A673 (cell line): ENCODE results near the gene DKKL1. TPM values are rescaled to one million over a fixed set of nuclear protein-coding genes. Genes with fewer than 3 reads are reported as not detected.

ENCODE experiments used
- Bru-seq: library from RNA; stranded (reverse); fragments of 400-500 nt; gene quantifications from one replicate; lab custom pipeline; 2021; lab: Mats Ljungman, UMichigan
- BruChase-seq, 2 experiments: library from RNA; stranded (reverse); fragments of 400-500 nt; gene quantifications; one replicate each; lab custom pipeline; 2021; lab: Mats Ljungman, UMichigan
- BruUV-seq: library from RNA; stranded (reverse); fragments of 400-500 nt; replicated peaks from 2 replicates; lab custom pipeline; 2021; lab: Mats Ljungman, UMichigan
- CTCF ChIA-PET: fragments of 300-600 bp; sonication (Branson Sonifier 250); formaldehyde crosslinking; loops from one replicate; lab custom pipeline; 2022; ENCODE audit warnings: antibody characterized with exemption; lab: Charles Lee
- POLR2A ChIA-PET: fragments of 300-600 bp; sonication (Branson Sonifier 250); formaldehyde crosslinking; loops from one replicate; lab custom pipeline; 2022; ENCODE audit warnings: antibody characterized with exemption; ENCODE audit not compliant: low non-redundant PET; lab: Charles Lee
- DNase-seq: peaks from one replicate; pipeline ENCODE4 v3.0.0-alpha.2; 2015; ENCODE audit warnings: low spot score
- H3K27ac ChIP-seq: fragments of 200-600 bp; sonication (generic); 2 replicates; pipeline ENCODE4 v1.5.1; 2016; ENCODE audit warnings: mixed run types, low read depth, mild to moderate bottlenecking, mixed read lengths, antibody characterized with exemption, low read length; ENCODE audit not compliant: poor library complexity, severe bottlenecking
- H3K27me3 ChIP-seq: fragments of 200-600 bp; sonication (generic); replicated peaks from 2 replicates; pipeline ENCODE4 v1.6.1; 2017; ENCODE audit warnings: mixed run types, low read depth, mild to moderate bottlenecking, mixed read lengths, antibody characterized with exemption, low read length; ENCODE audit not compliant: insufficient read depth, poor library complexity
- H3K36me3 ChIP-seq: fragments of 200-600 bp; sonication (generic); 2 replicates; pipeline ENCODE4 v1.6.1; 2016; ENCODE audit warnings: mixed run types, mild to moderate bottlenecking, mixed read lengths, antibody characterized with exemption, low read length; ENCODE audit not compliant: insufficient read depth, poor library complexity, severe bottlenecking
- H3K4me1 ChIP-seq: fragments of 200-600 bp; sonication (generic); 2 replicates; pipeline ENCODE4 v1.6.1; 2017; ENCODE audit warnings: mixed run types, mild to moderate bottlenecking, mixed read lengths, antibody characterized with exemption, low read length; ENCODE audit not compliant: insufficient read depth, poor library complexity, severe bottlenecking
- H3K4me3 ChIP-seq: fragments of 200-600 bp; sonication (generic); 2 replicates; pipeline ENCODE4 v1.5.1; 2016; ENCODE audit warnings: low read depth, mixed run types, mild to moderate bottlenecking, mixed read lengths, low read length; ENCODE audit not compliant: poor library complexity, severe bottlenecking
- H3K9me3 ChIP-seq: fragments of 200-600 bp; sonication (generic); 2 replicates; pipeline ENCODE4 v1.6.1; 2016; ENCODE audit warnings: mixed run types, low read depth, mild to moderate bottlenecking, mixed read lengths, antibody characterized with exemption, low read length; ENCODE audit not compliant: poor library complexity, severe bottlenecking
- EZH2 ChIP-seq: fragments of 200-600 bp; sonication (generic); IDR thresholded peaks from 2 replicates; pipeline ENCODE4 v1.6.1; 2017; ENCODE audit warnings: borderline replicate concordance, low read depth, mild to moderate bottlenecking, mixed read lengths, antibody characterized with exemption, low read length; ENCODE audit not compliant: poor library complexity, severe bottlenecking
- intact Hi-C: fragments of 100-400 bp; cut with micrococcal nuclease; formaldehyde crosslinking; loops from one replicate; pipeline ENCODE4 v1.10.0; 2022; ENCODE audit not compliant: unreplicated experiment
- long read RNA-seq: library from polyadenylated mRNA; stranded (forward); transcript quantifications from one replicate; pipeline ENCODE4 v2.0.0, GENCODE V29; 2022
- total RNA-seq: library from RNA; stranded (reverse); gene quantifications from 2 replicates; pipeline ENCODE4 v1.2.3, GENCODE V29; 2021
- TF ChIP-seq, protein P1 (sequence below): fragments of 300-800, 200-600 bp; sonication (generic); conservative IDR thresholded peaks from 2 replicates; pipeline ENCODE4 v1.5.1; 2017; ENCODE audit warnings: low read depth, mild to moderate bottlenecking, antibody characterized with exemption, low read length, moderate library complexity, mixed read lengths

DKKL1 gene
- total RNA-seq (1.2 and 1.6 TPM in 2 replicates), Bru-seq, nascent RNA (percentile 26 among the genes with signal in this experiment), BruChase-seq, experiment 1, labeled RNA remaining after a 2-hour chase (percentile 34 among the genes with signal in this experiment), BruChase-seq, experiment 2, labeled RNA remaining after a 6-hour chase (percentile 40 among the genes with signal in this experiment)
- long read RNA-seq, partial matches to known transcripts, result 0 of 2 reads
- long read RNA-seq, other reads (novel, unspliced or antisense), result 1 of 2 reads

- Histone ChIP-seq H3K27me3 (no peaks in the 10 kb centered on the region), H3K36me3 (peaks cover 16% of the 10 kb centered on the region), H3K4me3 (peak within 1 kb of the TSS; percentile 84), H3K9me3 (peaks cover under 1% of the 10 kb centered on the region), H3K27ac (peak within 1 kb of the TSS; percentile 98), H3K4me1 (peaks cover 5% of the 10 kb centered on the region)
- ChIA-PET CTCF (interaction anchor here (0.6 to 1.1 kb wide), 2 partner anchors 15 to 79 kb away, joined by 3 read pairs; no protein-coding TSS in a partner anchor), POLR2A (no interaction called here)
- TF ChIP-seq, protein P1, sequence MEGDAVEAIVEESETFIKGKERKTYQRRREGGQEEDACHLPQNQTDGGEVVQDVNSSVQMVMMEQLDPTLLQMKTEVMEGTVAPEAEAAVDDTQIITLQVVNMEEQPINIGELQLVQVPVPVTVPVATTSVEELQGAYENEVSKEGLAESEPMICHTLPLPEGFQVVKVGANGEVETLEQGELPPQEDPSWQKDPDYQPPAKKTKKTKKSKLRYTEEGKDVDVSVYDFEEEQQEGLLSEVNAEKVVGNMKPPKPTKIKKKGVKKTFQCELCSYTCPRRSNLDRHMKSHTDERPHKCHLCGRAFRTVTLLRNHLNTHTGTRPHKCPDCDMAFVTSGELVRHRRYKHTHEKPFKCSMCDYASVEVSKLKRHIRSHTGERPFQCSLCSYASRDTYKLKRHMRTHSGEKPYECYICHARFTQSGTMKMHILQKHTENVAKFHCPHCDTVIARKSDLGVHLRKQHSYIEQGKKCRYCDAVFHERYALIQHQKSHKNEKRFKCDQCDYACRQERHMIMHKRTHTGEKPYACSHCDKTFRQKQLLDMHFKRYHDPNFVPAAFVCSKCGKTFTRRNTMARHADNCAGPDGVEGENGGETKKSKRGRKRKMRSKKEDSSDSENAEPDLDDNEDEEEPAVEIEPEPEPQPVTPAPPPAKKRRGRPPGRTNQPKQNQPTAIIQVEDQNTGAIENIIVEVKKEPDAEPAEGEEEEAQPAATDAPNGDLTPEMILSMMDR, result peak; percentile 35
- TF ChIP-seq EZH2, result no peak
- BruUV-seq, result no TSS peak
- peak; percentile 98 for DNase-seq
- intact Hi-C loops, result no loop called here
These were observed at the start of gene DKKL1 for GRCh38 chr19:49363268-49364082. Gene DKKL1, plus strand, starts transcription at chr19:49363877. Its CDS starts 122 bp downstream, at chr19:49363999.

DNA sequence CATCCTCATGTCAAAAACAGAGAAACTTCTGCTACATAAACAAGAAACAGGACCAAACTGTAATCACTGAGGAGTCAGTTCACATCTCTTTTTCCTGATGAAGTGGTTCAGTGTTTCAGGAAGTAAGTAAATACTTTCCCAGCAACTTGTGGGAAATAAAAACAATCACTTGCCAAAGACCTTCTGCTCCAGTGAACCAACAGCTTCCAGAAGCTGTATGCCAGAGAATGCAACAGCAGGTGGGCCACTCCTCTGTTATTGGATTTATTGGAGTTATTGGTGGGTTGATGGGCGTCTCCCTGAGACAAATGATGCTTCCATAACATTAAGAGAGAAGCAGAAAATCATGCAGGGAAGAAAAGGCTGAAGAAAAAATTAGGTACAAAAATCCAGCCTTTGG, 48.6 kb upstream of the DKKL1 start:
- H3K36me3 ChIP-seq, result no peaks in the 10 kb centered on the region
- ChIA-PET POLR2A (no interaction called here), CTCF (interaction anchor here (0.6 kb wide), 1 partner anchor 66 kb away, joined by 3 read pairs; no protein-coding TSS in a partner anchor)
- no peak overlapping the region for H3K4me3 ChIP-seq
- H3K27me3 ChIP-seq, result no peaks in the 10 kb centered on the region
- no peak for TF ChIP-seq EZH2
- TF ChIP-seq, protein P1, result no peak
- no TSS peak for BruUV-seq
- intact Hi-C loops, result no loop called here
- no peak overlapping the region for H3K27ac ChIP-seq
- peaks cover 7% of the 10 kb centered on the region for H3K9me3 ChIP-seq
- H3K4me1 ChIP-seq, result peaks cover 12% of the 10 kb centered on the region
- DNase-seq, result peak; percentile 31

DNA sequence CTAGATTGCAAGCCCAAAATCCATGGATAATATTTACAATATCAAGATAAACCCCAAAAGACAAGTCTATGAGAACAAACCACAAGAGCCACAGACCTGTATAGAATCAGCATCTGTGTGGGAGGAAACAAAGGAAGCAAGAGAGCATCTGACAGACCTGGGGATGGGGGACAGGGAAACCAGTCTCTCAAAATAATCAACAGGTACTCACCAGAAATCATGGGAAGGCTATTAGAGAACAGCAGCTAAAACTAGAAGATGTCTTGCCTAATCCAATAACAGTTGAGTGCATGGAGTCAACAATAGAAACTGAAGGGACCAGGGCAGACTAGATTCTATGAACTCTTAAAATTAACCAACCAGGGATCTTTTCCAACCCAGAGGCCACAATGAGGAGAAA, 47.4 kb upstream of the DKKL1 start:
- no peak for DNase-seq
- Histone ChIP-seq H3K9me3 (peaks cover 7% of the 10 kb centered on the region), H3K4me1 (peaks cover 12% of the 10 kb centered on the region), H3K27me3 (no peaks in the 10 kb centered on the region), H3K4me3 (no peak overlapping the region), H3K27ac (no peak overlapping the region), H3K36me3 (no peaks in the 10 kb centered on the region)
- BruUV-seq, result no TSS peak
- CTCF ChIA-PET, result no interaction called here
- no peak for TF ChIP-seq EZH2
- TF ChIP-seq, protein P1, result no peak
- POLR2A ChIA-PET, result no interaction called here
- intact Hi-C loops, result no loop called here
